PFSK-1 (cell line): ENCODE data around the gene ATP6V0D1.

Experiments
- FOXP2 ChIP-seq: optimal IDR thresholded peaks from 2 replicates; pipeline ENCODE3; 2011; ENCODE audit warnings: borderline replicate concordance, control low read depth, inconsistent platforms; ENCODE audit not compliant: insufficient read depth; ENCODE audit errors: extremely low read length, extremely low read depth
- POLR2AphosphoS5 ChIP-seq: IDR thresholded peaks from 2 replicates; pipeline ENCODE4 v1.6.1; 2012; ENCODE audit warnings: low read depth, mild to moderate bottlenecking, control low read depth, low read length, moderate library complexity
- REST ChIP-seq, 2 experiments: IDR thresholded peaks; 2 replicates each; pipeline versions ENCODE4 v1.6.1 to v1.8.0; 2011 to 2012; ENCODE audit warnings: low read depth in 2 of 2, low read length in 2 of 2, control low read depth in 1 of 2, inconsistent platforms in 1 of 2, mild to moderate bottlenecking in 1 of 2, moderate library complexity in 1 of 2; ENCODE audit not compliant: insufficient read depth in 1 of 2
- SIN3A ChIP-seq: IDR thresholded peaks from 2 replicates; pipeline ENCODE4 v1.6.1; 2012; ENCODE audit warnings: mild to moderate bottlenecking, low read length, moderate library complexity, borderline replicate concordance; ENCODE audit not compliant: insufficient read depth
- TAF1 ChIP-seq: IDR thresholded peaks from 2 replicates; pipeline ENCODE4 v1.6.1; 2012; ENCODE audit warnings: low read length, control low read depth, borderline replicate concordance; ENCODE audit not compliant: insufficient read depth

The ATP6V0D1 gene

GRCh38 chr16:67449739-67450138, 31.2 kb downstream of the ATP6V0D1 start:
- TF ChIP-seq SIN3A (no peak), FOXP2 (no peak), TAF1 (no peak), REST (IDR thresholded peaks at IDR 0.05; ENCODE audit: insufficient read depth in 1 of 2, low read depth in 2 of 2, low read length in 2 of 2) (no peak), POLR2AphosphoS5 (no peak)

DNA sequence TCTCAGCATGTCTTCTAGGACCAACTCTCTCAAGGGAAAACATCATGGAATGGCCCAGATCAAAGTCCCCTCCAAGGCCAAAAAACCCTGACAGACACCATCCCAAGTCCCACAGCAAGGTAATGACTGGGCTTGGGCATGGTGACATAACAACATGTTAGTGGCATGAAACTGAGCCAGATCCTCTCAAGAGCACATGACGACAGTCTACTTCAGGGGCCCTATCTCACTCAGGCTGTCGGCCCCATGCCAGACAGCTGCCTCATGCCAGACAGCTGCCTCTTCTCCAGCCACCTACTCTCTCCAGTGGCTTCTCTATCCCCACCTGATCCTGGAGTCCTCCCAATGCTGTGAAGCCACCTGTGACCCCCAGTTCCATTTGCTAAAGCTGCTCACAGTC, 31.6 kb downstream of the ATP6V0D1 start:
- TF ChIP-seq SIN3A (no peak), FOXP2 (no peak), REST (IDR thresholded peaks at IDR 0.05; ENCODE audit: insufficient read depth in 1 of 2, low read depth in 2 of 2, low read length in 2 of 2) (no peak), TAF1 (no peak), POLR2AphosphoS5 (no peak)

GRCh38 chr16:67448580-67448979, 32.4 kb downstream of the ATP6V0D1 start:
- no peak for TF ChIP-seq SIN3A
- TF ChIP-seq REST (IDR thresholded peaks at IDR 0.05; ENCODE audit: insufficient read depth in 1 of 2, low read depth in 2 of 2, low read length in 2 of 2): no peak
- TF ChIP-seq POLR2AphosphoS5: no peak
- TF ChIP-seq FOXP2: no peak
- no peak for TF ChIP-seq TAF1

- TF ChIP-seq POLR2AphosphoS5 (no peak), SIN3A (no peak), TAF1 (no peak), FOXP2 (no peak), REST (IDR thresholded peaks at IDR 0.05; ENCODE audit: insufficient read depth in 1 of 2, low read depth in 2 of 2, low read length in 2 of 2) (no peak)
Observed at GRCh38 chr16:67447508-67448076, 33.4 kb downstream of the ATP6V0D1 start.

DNA sequence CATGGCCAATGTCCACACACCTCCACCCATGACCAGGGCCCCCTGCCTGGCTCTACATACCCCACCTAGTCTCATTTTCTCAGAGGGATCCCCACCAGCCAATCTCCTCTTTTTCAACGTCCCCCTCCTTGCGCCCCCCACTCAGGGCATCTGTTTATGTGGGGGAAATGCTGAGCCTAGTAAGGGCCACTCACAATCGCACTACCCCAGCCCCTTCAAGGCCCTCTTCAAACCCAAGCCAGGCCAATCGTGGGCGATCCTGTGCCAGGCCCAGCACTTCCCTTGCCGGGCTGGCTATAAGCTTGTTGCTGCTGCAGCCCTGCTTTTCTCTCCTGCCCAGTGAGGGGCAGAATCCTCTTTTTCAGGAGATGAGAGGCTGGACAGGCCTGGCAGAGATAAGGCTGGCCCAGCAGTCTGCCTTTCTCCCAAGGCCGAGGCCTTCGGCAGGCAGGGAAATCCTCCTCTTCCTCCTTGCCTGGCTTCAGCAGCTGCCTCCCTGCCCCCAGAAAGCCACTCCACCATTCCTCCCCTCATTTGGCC, 33.9 kb downstream of the ATP6V0D1 start:
- TF ChIP-seq REST (IDR thresholded peaks at IDR 0.05; ENCODE audit: insufficient read depth in 1 of 2, low read depth in 2 of 2, low read length in 2 of 2) (no peak), FOXP2 (no peak), SIN3A (no peak), POLR2AphosphoS5 (no peak), TAF1 (no peak)
